ENCODE measurements around the gene RIPOR1.
"Not testable (repeated sequence)": the region's sequence is repeated elsewhere in the genome, so short reads cannot be mapped to it uniquely, and the experiment has no call there.

RIPOR1 gene

GRCh38 chr16:67509016-67509415 lies 19.6 kb upstream of the RIPOR1 start:
- no peaks in the 10 kb centered on the region for H3K27me3 ChIP-seq (ENCODE audit: control insufficient read depth, insufficient read depth, low read length)
- H3K4me2 ChIP-seq (ENCODE audit: low read length), result no peak overlapping the region
- no peaks in the 10 kb centered on the region for H3K36me3 ChIP-seq (ENCODE audit: control insufficient read depth, insufficient read depth, low read length)
- H3K79me2 ChIP-seq, result no peaks in the 10 kb centered on the region
- no peaks in the 10 kb centered on the region for H3K9me3 ChIP-seq (ENCODE audit: control insufficient read depth, low read length)
- no peak overlapping the region for H3K9ac ChIP-seq
- TF ChIP-seq CTCF (IDR thresholded peaks at IDR 0.05), result no peak
- no peak overlapping the region for H2AFZ ChIP-seq
- no peaks in the 10 kb centered on the region for H3K4me1 ChIP-seq
- H3K27ac ChIP-seq, result no peak overlapping the region
- no peak overlapping the region for H3K4me3 ChIP-seq (ENCODE audit: low read depth, low read length)

- H2AFZ ChIP-seq, result peak overlapping the region; percentile 30
- not testable (repeated sequence) for H3K79me2 ChIP-seq; H3K9me3 ChIP-seq (ENCODE audit: control insufficient read depth, low read length); H3K4me1 ChIP-seq; H3K4me2 ChIP-seq (ENCODE audit: low read length); H3K27me3 ChIP-seq (ENCODE audit: control insufficient read depth, insufficient read depth, low read length); H3K4me3 ChIP-seq (ENCODE audit: low read depth, low read length); H3K36me3 ChIP-seq (ENCODE audit: control insufficient read depth, insufficient read depth, low read length); H3K9ac ChIP-seq; H3K27ac ChIP-seq
These were observed 14.7 kb upstream of the RIPOR1 start for GRCh38 chr16:67513892-67514291.

- Histone ChIP-seq H3K4me1 (peaks cover 5% of the 10 kb centered on the region), H2AFZ (peak overlapping the region; percentile 30), H3K27ac (no peak overlapping the region), H3K36me3 (ENCODE audit: control insufficient read depth, insufficient read depth, low read length) (no peaks in the 10 kb centered on the region), H3K27me3 (ENCODE audit: control insufficient read depth, insufficient read depth, low read length) (no peaks in the 10 kb centered on the region), H3K79me2 (no peaks in the 10 kb centered on the region), H3K9me3 (ENCODE audit: control insufficient read depth, low read length) (no peaks in the 10 kb centered on the region), H3K4me3 (ENCODE audit: low read depth, low read length) (no peak overlapping the region), H3K9ac (no peak overlapping the region), H3K4me2 (ENCODE audit: low read length) (no peak overlapping the region)
- peak; percentile 63 for TF ChIP-seq CTCF (IDR thresholded peaks at IDR 0.05)
These were observed 14.2 kb upstream of the RIPOR1 start for GRCh38 chr16:67514382-67514828.

- no peak for TF ChIP-seq CTCF (IDR thresholded peaks at IDR 0.05)
- Histone ChIP-seq H3K79me2 (no peaks in the 10 kb centered on the region), H3K27ac (peak overlapping the region; percentile 70), H3K4me3 (ENCODE audit: low read depth, low read length) (no peak overlapping the region), H3K4me1 (peaks cover 5% of the 10 kb centered on the region), H3K4me2 (ENCODE audit: low read length) (no peak overlapping the region), H3K9me3 (ENCODE audit: control insufficient read depth, low read length) (no peaks in the 10 kb centered on the region), H3K27me3 (ENCODE audit: control insufficient read depth, insufficient read depth, low read length) (no peaks in the 10 kb centered on the region), H3K36me3 (ENCODE audit: control insufficient read depth, insufficient read depth, low read length) (no peaks in the 10 kb centered on the region), H2AFZ (peak overlapping the region; percentile 70), H3K9ac (no peak overlapping the region)
These were observed 12.1 kb upstream of the RIPOR1 start for GRCh38 chr16:67516296-67517154.

GRCh38 chr16:67517155-67517445 lies 11.5 kb upstream of the RIPOR1 start:
- Histone ChIP-seq H3K9ac (no peak overlapping the region), H3K27me3 (ENCODE audit: control insufficient read depth, insufficient read depth, low read length) (no peaks in the 10 kb centered on the region), H3K9me3 (ENCODE audit: control insufficient read depth, low read length) (no peaks in the 10 kb centered on the region), H3K4me3 (ENCODE audit: low read depth, low read length) (no peak overlapping the region), H3K4me1 (peaks cover 9% of the 10 kb centered on the region), H3K36me3 (ENCODE audit: control insufficient read depth, insufficient read depth, low read length) (no peaks in the 10 kb centered on the region), H3K4me2 (ENCODE audit: low read length) (no peak overlapping the region), H3K27ac (no peak overlapping the region), H3K79me2 (no peaks in the 10 kb centered on the region), H2AFZ (no peak overlapping the region)
- TF ChIP-seq CTCF (IDR thresholded peaks at IDR 0.05), result no peak

Data from parathyroid adenoma (tissue), 2 donors.